Measurements from ENCODE around the gene DOHH. TPM values are rescaled to one million over a fixed set of nuclear protein-coding genes. Genes with fewer than 3 reads are reported as not detected.

The DOHH gene
- total RNA-seq, 1 donor: 10.4 TPM

DNA sequence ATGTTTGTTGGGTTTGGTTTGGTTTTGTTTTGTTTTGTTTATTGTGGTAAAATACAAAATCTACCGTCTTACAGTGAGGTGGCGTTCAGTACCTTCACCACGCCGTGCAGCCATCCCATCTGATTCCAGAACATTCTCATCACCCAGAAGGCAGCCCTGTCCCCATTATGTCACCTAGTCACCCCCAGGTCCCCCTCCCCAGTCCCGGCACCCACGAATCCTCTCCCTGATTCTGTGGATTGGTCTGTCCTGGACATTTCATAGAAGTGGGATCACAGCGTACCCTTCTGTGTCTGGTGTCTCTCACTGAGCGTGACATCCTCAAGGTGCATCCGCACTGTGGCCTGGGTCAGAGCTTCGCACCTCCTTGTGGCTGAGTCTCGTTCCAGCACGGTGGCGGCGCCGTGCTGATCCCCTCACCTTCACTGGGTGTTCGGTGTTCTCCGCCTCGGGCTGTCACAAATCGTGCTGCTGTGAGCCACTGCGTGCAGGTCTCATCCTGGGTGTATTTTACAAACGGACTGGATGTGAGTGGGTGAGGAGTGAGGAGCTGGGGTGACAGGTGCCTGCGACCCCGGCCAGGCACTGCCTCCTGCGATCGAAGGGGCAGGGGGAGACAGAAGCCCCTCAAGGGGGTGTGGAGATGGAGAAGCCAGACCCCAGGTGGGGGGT, 37.9 kb upstream of the DOHH start:
- TF ChIP-seq, protein P1, sequence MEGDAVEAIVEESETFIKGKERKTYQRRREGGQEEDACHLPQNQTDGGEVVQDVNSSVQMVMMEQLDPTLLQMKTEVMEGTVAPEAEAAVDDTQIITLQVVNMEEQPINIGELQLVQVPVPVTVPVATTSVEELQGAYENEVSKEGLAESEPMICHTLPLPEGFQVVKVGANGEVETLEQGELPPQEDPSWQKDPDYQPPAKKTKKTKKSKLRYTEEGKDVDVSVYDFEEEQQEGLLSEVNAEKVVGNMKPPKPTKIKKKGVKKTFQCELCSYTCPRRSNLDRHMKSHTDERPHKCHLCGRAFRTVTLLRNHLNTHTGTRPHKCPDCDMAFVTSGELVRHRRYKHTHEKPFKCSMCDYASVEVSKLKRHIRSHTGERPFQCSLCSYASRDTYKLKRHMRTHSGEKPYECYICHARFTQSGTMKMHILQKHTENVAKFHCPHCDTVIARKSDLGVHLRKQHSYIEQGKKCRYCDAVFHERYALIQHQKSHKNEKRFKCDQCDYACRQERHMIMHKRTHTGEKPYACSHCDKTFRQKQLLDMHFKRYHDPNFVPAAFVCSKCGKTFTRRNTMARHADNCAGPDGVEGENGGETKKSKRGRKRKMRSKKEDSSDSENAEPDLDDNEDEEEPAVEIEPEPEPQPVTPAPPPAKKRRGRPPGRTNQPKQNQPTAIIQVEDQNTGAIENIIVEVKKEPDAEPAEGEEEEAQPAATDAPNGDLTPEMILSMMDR (IDR thresholded peaks at IDR 0.05; ENCODE audit: insufficient read depth, low read depth, low read length): no peak
- H3K4me3 ChIP-seq (ENCODE audit: low read depth, low read length): no peak overlapping the region
- no peak for DNase-seq (ENCODE audit: low read depth)

DNA sequence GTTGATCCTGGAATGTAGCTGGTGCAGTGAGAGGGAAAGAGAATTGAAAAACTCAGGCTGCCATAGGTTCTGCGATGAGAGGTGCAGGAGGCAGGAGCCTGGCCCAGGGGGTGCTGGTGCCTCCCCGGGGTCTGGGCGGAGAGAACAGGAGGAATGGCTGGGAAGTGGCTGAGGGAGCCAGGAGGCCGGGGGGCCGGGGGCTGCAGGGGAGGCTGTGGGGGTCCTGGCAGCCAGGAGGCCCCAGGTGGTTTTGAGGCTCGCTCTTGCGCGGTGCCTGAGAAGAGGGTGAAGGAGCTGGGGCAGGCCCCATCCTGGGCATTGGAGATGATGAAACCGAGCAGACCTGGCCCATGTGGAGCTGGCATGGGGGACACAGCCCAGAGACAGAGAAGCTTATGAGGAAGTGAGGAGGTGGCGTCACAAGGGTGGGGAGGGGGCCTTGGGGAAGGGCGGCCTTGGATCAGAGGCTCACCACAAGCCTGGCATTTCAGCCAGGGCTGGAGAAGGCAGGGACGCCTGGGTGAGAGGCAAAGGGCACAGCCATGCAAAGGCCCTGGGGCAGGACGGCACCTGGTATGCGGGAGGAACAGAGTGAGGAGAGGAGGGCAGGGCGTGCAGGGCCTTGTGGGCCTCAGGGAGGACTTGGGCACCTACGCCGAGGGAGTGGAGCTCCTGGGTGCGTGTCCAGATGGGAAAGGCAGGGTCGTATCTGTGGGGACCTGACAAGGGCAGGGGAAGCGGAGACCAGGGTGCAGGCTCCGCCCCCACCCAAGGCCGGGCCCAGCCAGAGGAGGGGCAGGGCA, 37.2 kb upstream of the DOHH start:
- TF ChIP-seq, protein P1 (IDR thresholded peaks at IDR 0.05; ENCODE audit: insufficient read depth, low read depth, low read length): no peak
- H3K4me3 ChIP-seq (ENCODE audit: low read depth, low read length): no peak overlapping the region
- DNase-seq (ENCODE audit: low read depth): no peak

DNA sequence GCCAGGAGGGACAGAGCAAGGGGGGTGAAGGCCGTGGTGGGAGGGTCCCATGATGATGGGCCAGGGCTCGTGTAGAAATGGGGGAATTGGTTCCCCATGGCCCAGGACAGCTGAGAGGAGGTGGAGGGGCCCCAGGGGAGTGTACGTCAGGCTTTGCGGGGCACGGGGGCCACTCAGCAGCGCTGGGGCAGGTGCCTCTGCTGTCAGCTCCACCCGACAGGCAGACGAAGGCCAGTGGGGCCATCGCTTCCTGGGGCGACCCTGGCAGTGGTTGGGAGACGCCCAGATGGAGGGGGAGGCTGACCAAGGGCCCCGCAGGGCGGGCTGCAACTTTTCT, 36.6 kb upstream of the DOHH start:
- TF ChIP-seq, protein P1 (IDR thresholded peaks at IDR 0.05; ENCODE audit: insufficient read depth, low read depth, low read length): no peak
- no peak for DNase-seq (ENCODE audit: low read depth)
- H3K4me3 ChIP-seq (ENCODE audit: low read depth, low read length): no peak overlapping the region

DNA sequence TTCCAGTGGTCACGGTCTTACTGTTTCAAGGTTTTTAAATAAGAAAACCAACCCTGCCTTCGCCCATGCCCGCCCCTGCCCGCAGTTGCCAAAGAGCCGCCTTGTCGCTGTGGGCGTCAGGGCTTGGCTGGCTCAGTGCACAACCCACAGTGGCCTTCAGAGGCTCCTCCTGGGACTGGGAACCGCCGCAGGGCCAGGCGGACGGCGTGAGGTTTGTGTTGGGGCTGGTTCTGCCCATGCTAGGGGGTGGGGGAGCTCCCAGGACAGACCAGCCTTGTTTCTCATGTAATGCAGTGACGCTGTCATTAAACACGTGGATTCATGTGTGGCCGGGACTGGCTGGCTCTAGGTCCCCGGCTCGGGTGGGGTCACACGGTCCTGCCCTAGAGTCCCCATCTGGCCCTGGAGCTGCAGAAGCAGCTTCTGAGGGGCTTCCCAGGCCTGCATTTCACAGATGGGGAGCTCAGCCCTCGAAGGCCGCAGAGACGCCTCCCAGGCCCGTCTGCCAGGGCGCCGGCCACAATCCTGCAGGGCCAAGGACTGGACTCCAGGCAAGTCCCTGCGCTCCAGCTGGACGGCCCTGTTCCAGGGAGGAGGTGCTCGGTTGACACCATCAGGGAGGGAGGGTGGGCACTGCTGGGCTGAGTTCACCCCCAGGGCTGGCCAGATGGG, 36.1 kb upstream of the DOHH start:
- TF ChIP-seq, protein P1 (IDR thresholded peaks at IDR 0.05; ENCODE audit: insufficient read depth, low read depth, low read length): no peak
- no peak for DNase-seq (ENCODE audit: low read depth)
- H3K4me3 ChIP-seq (ENCODE audit: low read depth, low read length): no peak overlapping the region

DNA sequence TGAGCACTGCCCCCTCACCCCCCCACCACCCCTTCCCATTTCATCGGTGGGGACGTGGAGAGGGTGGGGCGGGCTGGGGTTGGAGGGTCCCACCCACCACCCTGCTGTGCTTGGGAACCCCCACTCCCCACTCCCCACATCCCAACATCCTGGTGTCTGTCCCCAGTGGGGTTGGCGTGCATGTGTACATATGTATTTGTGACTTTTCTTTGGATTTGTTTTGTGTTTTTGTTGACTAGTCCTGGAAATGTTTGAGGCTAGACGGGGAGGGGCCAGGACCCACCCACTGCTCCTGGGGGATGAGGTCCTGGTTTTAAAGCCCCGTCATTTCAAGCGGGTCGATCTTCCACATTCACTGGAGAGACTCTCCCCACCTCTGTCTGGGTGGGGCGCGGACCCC, 35.5 kb upstream of the DOHH start:
- no peak for DNase-seq (ENCODE audit: low read depth)
- H3K4me3 ChIP-seq (ENCODE audit: low read depth, low read length): no peak overlapping the region
- TF ChIP-seq, protein P1 (IDR thresholded peaks at IDR 0.05; ENCODE audit: insufficient read depth, low read depth, low read length): no peak

DNA sequence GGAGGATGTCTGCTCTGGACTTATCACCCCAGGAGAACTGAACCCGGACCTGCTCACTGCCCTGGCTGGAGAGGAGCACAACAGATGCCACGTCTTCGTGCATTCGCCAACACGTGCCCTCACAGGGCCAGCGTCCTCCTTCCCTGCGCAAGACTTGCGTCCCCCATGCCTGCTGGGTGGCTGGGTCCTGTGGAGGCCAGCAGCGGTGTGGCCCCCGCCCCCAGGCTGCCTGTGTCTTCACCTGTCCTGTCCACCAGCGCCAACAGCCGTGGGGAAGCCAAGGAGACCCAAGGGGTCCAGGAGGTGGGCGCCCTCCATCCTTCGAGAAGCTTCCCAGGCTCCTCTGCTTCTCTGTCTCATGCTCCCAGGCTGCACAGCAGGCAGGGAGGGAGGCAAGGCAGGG, 35.1 kb upstream of the DOHH start:
- TF ChIP-seq, protein P1 (IDR thresholded peaks at IDR 0.05; ENCODE audit: insufficient read depth, low read depth, low read length): no peak
- no peak for DNase-seq (ENCODE audit: low read depth)
- H3K4me3 ChIP-seq (ENCODE audit: low read depth, low read length): no peak overlapping the region
